Measurements from ENCODE around the gene ZNF425.
"Not testable (repeated sequence)": the region's sequence is repeated elsewhere in the genome, so short reads cannot be mapped to it uniquely, and the experiment has no call there.

The ZNF425 gene, protein sequence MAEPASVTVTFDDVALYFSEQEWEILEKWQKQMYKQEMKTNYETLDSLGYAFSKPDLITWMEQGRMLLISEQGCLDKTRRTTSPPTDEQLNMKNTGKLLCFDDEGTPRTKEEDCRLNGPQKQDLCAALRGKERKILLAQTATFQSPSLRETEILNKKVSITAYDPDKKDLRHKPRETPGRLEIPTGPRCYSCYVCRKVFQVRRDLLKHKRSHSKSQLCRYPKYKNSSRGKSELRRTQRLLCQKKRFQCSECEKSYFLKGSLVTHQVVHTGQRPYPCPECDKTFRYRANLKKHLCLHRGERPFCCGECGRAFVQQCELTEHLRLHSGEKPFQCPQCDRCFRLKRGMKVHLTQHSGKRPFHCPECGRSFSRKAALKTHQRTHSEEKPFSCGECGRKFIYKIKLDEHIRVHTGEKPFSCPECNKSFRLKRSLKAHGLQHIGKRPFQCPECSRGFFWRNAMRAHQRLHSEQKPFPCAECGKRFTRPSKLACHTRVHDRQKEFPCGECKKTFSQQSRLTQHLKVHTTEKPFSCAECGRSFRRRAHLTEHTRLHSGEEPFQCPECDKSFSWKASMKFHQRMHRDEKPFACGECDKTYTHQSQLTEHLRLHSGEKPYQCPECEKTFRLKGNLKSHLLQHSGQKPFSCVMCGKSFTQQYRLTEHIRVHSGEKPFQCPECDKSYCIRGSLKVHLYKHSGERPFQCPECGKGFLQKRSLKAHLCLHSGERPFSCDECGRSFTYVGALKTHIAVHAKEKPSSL

GRCh38 chr7:149125863-149126661, at the start of gene ZNF425:
Gene ZNF425 (minus strand): TSS chr7:149126324. CDS start chr7:149126213, 111 bp downstream.
- DNase-seq: peak; percentile 91

DNA sequence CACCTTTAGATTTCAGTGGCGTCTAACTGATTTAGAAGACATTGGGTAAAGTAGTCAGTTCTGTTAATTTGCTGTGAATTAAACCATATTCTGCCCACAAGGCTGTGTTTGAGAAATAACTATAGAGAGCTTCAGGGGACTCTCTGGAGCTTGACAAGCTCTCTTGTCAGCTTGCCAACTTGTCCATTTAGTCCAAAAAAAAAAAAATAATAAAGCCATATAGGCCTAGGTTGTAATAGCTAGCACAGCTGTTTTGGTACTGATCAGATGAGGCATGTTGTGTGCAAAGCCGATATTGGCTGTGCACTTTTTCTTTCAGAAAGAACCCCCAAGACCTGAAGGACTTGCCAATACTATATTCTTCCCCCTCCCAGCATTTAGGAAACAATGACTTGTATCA, 49.0 kb upstream of the ZNF425 start:
- no peak for DNase-seq

DNA sequence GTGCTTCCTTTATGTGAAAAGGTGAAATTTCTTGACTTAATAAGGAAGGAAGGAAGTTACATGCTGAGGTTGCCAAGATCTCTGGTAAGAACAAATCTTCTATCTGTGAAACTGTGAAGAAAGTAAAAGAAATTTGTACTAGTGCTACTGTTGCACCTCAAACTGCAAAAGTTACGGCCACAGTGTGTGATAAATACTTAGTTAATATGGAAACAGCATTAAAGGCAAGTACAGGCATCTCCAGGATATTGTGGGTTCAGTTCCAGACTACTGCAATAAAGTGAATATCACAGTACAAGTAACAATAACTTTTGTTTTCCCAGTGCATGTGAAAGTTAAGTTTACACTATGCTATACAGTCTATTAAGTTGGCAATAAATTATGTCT, 46.4 kb upstream of the ZNF425 start:
- DNase-seq: no peak

GRCh38 chr7:149171892-149172533, 45.9 kb upstream of the ZNF425 start:
- no peak for DNase-seq

- DNase-seq: no peak
Observed at GRCh38 chr7:149166630-149167352, 40.7 kb upstream of the ZNF425 start.

DNA sequence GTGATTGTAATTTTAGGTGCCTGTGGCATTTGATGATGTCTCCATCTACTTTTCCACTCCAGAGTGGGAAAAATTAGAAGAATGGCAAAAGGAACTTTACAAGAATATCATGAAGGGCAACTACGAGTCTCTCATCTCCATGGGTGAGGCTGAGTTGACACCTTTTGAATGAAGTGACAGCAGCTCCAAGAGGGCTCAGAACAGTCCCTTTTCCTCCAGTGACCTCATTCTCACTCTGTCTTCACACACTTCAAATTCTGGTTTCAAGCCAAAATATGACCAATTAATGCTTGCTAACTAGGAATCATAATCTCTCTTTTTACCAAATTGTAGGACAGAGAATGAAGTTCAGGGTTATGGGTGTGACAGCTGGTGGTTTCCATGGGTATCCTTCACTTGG, 40.0 kb upstream of the ZNF425 start:
- no peak for DNase-seq

- DNase-seq: no peak
Observed at GRCh38 chr7:149161241-149161848, 35.2 kb upstream of the ZNF425 start.

- no peak for DNase-seq
Observed at GRCh38 chr7:149156898-149157297, 30.8 kb upstream of the ZNF425 start.

DNA sequence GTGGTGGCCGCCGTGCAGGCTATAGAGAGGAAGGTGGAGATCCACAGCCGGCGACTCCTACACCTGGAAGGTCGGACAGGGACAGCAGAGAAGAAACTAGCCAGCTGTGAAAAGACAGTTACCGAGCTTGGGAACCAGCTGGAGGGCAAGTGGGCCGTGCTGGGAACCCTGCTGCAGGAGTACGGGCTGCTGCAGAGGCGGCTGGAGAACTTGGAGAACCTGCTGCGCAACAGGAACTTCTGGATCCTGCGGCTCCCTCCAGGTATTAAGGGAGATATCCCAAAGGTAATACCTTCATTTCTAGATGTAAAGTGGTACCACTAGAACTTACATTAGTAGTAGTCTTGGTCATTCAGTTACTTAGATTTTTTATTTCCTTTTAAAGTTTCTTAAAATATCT, 27.9 kb upstream of the ZNF425 start:
- DNase-seq: no peak

GRCh38 chr7:149153346-149153745, 27.2 kb upstream of the ZNF425 start:
- DNase-seq: no peak

DNA sequence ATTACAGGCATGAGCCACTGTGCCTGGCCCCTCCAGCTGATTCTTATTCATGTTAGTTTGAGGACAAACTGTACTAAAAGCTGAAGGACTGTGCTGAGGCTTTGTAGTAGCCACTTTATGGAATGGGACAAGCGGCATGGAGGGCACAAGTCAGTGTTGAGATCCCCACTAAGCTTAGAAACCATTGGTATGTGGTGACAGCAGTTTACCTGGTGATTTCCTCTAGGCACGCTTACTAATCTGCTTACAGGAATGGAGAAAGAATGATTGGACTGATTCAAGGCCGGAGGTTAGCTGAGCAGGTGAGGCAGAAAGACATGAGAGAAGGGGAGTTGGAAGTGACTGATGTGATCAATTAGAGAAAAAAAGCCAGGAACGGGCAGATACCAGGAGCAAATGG, 24.9 kb upstream of the ZNF425 start:
- no peak for DNase-seq

DNA sequence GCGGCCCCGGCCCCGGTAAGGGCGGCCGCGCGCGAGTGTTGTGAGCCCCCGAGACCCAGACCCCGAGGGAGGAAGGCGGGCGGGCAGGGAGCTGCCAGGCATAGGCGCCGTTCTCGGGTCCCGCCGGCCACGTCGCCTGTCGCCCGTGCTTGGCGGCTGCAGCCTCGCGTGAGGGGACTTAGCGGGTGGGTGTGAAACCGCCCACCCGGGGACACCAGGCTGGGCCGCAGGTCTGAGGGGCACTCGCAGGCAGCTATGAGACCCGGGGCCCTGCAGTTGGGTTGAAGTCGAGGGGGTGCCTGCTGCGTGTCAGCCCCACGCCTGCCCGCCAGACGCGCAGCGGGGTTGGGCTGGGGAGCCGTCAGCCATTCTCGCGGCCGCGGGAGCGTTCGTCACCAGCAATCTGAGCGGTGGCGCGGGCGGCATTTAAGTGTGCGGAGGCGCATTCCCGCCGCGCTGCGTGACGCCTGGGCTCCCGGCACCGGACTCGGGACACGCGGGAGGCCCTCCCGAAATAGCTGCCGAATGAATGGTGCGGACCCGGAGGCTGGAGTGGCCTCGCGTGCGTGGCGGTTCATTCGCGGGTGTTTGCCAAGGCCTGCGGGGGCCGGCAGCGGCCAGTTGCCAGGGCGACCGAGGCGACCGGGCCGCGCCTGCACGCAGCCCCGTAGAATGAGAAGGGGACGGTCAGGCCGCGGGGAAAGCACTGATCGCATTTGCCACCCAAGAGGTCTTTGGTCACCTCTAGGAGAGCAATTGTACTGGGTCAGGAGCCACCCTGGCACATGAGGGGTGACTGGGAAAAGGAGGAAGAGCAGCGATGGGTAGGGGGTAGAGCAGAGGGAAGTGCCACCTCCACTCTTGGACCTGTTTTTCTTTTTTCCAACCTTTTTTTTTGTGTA, 21.9 kb upstream of the ZNF425 start:
- peak; percentile 59 for DNase-seq

- DNase-seq: peak; percentile 86
Observed at GRCh38 chr7:149147072-149147751, 21.1 kb upstream of the ZNF425 start, which contains the start of gene ZNF398. Gene ZNF398 (plus strand): TSS chr7:149147453. CDS start chr7:149147743, 290 bp downstream.

DNA sequence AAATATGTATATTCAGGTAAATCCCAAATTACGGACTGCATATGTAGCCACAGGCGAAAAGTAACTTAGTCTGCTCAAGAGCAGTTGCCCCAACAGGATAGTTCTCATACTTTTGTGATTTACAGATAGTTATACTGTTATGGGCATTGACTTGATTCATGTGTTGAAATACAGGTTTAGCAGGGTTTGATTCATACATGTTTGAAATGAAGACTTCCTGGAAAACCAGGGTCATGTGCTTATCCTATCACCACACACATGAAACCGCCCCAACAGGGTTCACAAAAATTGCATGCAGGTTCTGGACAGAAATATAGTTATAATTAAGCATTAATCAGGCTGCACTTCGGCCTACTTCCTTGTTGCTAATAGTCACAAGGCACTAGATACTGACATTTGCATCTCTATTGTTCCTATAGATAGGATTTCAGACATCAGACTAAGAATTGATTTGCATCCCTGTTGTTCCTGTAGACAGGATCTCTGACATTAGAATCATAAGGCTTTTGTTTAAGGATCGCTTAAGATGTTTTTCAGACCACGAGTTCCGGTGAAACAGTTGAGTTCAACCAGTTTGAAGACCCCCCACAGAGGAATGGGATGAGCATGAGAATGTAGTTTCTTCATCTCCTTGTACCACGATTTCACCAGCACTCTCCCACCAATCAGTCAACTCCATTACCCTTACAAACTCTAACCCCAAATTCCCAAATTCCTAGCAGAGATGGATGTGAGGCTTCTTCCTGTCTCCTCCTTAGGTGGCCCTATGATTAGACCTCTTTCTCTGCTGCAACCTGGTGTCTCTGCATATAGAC, 19.1 kb upstream of the ZNF425 start:
- no peak for DNase-seq

- DNase-seq: not testable (repeated sequence)
Observed at GRCh38 chr7:149144436-149144922, 18.4 kb upstream of the ZNF425 start.

DNA sequence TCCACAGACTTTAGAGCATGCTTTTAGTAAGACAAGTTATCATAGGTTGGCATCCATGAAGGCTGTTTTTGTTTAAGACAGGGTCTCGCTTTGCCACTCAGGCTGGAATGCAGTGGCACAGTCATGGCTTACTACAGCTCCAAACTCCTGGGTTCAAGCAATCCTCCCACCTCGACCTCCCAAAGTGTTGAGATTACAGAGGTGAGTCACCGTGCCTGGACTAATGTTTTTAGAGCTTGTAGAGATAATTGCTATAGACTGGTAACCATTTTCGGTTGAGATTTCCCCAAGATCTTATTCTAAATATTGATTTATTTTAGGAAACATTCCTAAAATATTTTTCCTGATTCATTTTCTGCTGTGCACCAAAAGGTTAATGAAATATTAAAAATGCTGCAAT, 15.8 kb upstream of the ZNF425 start:
- no peak for DNase-seq

GRCh38 chr7:149140831-149141230, 14.7 kb upstream of the ZNF425 start:
- no peak for DNase-seq

DNA sequence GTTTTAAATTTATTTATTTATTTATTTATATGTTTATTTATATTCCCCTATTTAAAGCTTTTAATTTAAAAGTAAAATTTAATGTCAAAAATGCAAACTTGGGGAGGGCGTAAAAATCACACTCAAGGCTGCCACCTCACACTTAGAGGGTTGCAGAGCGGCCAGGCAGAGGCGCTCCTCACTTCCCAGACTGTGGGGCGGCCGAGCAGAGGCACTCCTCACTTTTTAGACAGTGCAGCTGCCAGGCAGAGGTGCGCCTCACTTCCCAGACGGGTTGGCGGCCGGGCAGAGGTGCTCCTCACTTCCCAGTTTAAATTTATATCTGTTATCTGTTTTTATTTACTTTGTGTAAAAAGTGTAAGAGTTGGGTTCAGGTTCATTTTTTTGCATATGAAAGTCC, 10.0 kb upstream of the ZNF425 start:
- DNase-seq: no peak
